Nephron (organoid): Measurements from ENCODE around the gene RAB23.

Experiments
- H3K27ac Mint-ChIP-seq, 3 experiments: 2 replicates each; pipeline ENCODE4 v1.8.0; 2020; ENCODE audit warnings: mixed read lengths in 3 of 3, mild to moderate bottlenecking in 2 of 3, moderate library complexity in 1 of 3
- H3K27me3 Mint-ChIP-seq: 2 replicates; pipeline ENCODE4 v1.8.0; 2021; ENCODE audit warnings: low read depth, mild to moderate bottlenecking, moderate library complexity, mixed read lengths
- H3K36me3 Mint-ChIP-seq: 2 replicates; pipeline ENCODE4 v1.8.0; 2020; ENCODE audit warnings: low read depth, mixed read lengths
- H3K4me1 Mint-ChIP-seq: 2 replicates; pipeline ENCODE4 v1.8.0; 2020; ENCODE audit warnings: mixed read lengths
- H3K4me3 Mint-ChIP-seq, 3 experiments: 2 replicates each; pipeline ENCODE4 v1.8.0; 2020; ENCODE audit warnings: mild to moderate bottlenecking in 3 of 3, mixed read lengths in 3 of 3, moderate library complexity in 2 of 3
- H3K9me3 Mint-ChIP-seq: 2 replicates; pipeline ENCODE4 v1.8.0; 2020; ENCODE audit warnings: mixed read lengths
- CTCF ChIP-seq, 3 experiments: fragments of 200-600 bp; sonication (generic); IDR thresholded peaks; one replicate each; pipeline ENCODE4 v1.5.0; 2021; ENCODE audit warnings: antibody characterized with exemption in 3 of 3; ENCODE audit not compliant: unreplicated experiment in 3 of 3

Gene RAB23

GRCh38 chr6:57159127-57159526 is 63.0 kb downstream of the RAB23 start:
- Mint-ChIP-seq H3K4me3 (no peak overlapping the region), H3K27me3 (no peaks in the 10 kb centered on the region), H3K36me3 (peaks cover 38% of the 10 kb centered on the region), H3K4me1 (no peaks in the 10 kb centered on the region), H3K9me3 (peaks cover 7% of the 10 kb centered on the region), H3K27ac (no peak overlapping the region)
- TF ChIP-seq CTCF (IDR thresholded peaks at IDR 0.05; ENCODE audit: unreplicated experiment in 3 of 3): no peak

- H3K27me3 Mint-ChIP-seq: no peaks in the 10 kb centered on the region
- H3K36me3 Mint-ChIP-seq: peaks cover 36% of the 10 kb centered on the region
- H3K4me1 Mint-ChIP-seq: no peaks in the 10 kb centered on the region
- no peak overlapping the region for H3K4me3 Mint-ChIP-seq
- peaks cover 3% of the 10 kb centered on the region for H3K9me3 Mint-ChIP-seq
- no peak for TF ChIP-seq CTCF (IDR thresholded peaks at IDR 0.05; ENCODE audit: unreplicated experiment in 3 of 3)
- H3K27ac Mint-ChIP-seq: no peak overlapping the region
Observed at GRCh38 chr6:57158658-57159057, 63.4 kb downstream of the RAB23 start.

GRCh38 chr6:57147955-57148858 is 73.9 kb downstream of the RAB23 start:
- Mint-ChIP-seq H3K27me3 (no peaks in the 10 kb centered on the region), H3K4me3 (no peak overlapping the region), H3K9me3 (no peaks in the 10 kb centered on the region), H3K4me1 (no peaks in the 10 kb centered on the region), H3K36me3 (peaks cover 73% of the 10 kb centered on the region), H3K27ac (no peak overlapping the region)
- TF ChIP-seq CTCF (IDR thresholded peaks at IDR 0.05; ENCODE audit: unreplicated experiment in 3 of 3): no peak

- no peak for TF ChIP-seq CTCF (IDR thresholded peaks at IDR 0.05; ENCODE audit: unreplicated experiment in 3 of 3)
- Mint-ChIP-seq H3K27me3 (no peaks in the 10 kb centered on the region), H3K9me3 (no peaks in the 10 kb centered on the region), H3K4me3 (no peak overlapping the region), H3K4me1 (no peaks in the 10 kb centered on the region), H3K27ac (peak overlapping the region in 1 of 3 experiments; percentile 33), H3K36me3 (peaks cover 76% of the 10 kb centered on the region)
Observed at GRCh38 chr6:57147401-57147800, 74.7 kb downstream of the RAB23 start.

GRCh38 chr6:57143690-57144089 is 78.4 kb downstream of the RAB23 start:
- H3K4me1 Mint-ChIP-seq: no peaks in the 10 kb centered on the region
- no peak overlapping the region for H3K27ac Mint-ChIP-seq
- peaks cover 5% of the 10 kb centered on the region for H3K9me3 Mint-ChIP-seq
- H3K27me3 Mint-ChIP-seq: no peaks in the 10 kb centered on the region
- no peak overlapping the region for H3K4me3 Mint-ChIP-seq
- TF ChIP-seq CTCF (IDR thresholded peaks at IDR 0.05; ENCODE audit: unreplicated experiment in 3 of 3): no peak
- H3K36me3 Mint-ChIP-seq: peaks cover 68% of the 10 kb centered on the region

- H3K27me3 Mint-ChIP-seq: no peaks in the 10 kb centered on the region
- TF ChIP-seq CTCF (IDR thresholded peaks at IDR 0.05; ENCODE audit: unreplicated experiment in 3 of 3): no peak
- H3K4me3 Mint-ChIP-seq: no peak overlapping the region
- H3K36me3 Mint-ChIP-seq: peaks cover 60% of the 10 kb centered on the region
- H3K27ac Mint-ChIP-seq: no peak overlapping the region
- H3K4me1 Mint-ChIP-seq: no peaks in the 10 kb centered on the region
- peaks cover 5% of the 10 kb centered on the region for H3K9me3 Mint-ChIP-seq
Observed at GRCh38 chr6:57142178-57142525, 80.0 kb downstream of the RAB23 start.
